AG09309 (cell line): ENCODE measurements around the gene PTPRG.

Experiments used
- DNase-seq: peaks from one replicate; pipeline ENCODE4 v3.0.0-alpha.2; 2010; ENCODE audit warnings: low read depth
- H3K4me3 ChIP-seq: 2 replicates; pipeline ENCODE4 v1.5.1; 2011; ENCODE audit warnings: mild to moderate bottlenecking, low read depth, low read length, moderate library complexity; ENCODE audit not compliant: control insufficient read depth
- TF ChIP-seq, protein P1 (sequence below): IDR thresholded peaks from 2 replicates; pipeline ENCODE4 v1.5.1; 2011; ENCODE audit warnings: mild to moderate bottlenecking, low read depth, low read length, inconsistent platforms; ENCODE audit not compliant: insufficient read depth, control insufficient read depth; ENCODE audit errors: missing control alignments

PTPRG gene

DNA sequence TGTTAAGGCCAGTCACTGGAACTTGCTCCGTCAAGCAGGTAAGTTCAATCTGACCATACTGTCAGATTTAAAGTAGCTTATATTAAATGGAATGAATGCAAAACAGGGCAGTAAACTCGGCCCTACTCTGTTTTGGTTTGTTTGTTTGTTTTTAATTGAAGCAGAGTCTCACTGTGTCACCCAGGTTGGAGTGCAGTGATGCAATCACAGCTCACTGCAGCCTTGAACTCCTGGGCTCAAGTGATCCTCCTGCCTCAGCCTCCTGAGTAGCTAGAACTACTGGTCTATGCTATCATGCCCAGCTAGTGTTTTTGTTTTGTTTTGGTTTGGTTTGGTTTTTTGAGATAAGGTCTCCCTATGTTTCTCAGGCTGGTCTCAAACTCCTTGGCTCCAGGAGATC, 507.0 kb downstream of the PTPRG start:
- DNase-seq: no peak
- TF ChIP-seq, protein P1, sequence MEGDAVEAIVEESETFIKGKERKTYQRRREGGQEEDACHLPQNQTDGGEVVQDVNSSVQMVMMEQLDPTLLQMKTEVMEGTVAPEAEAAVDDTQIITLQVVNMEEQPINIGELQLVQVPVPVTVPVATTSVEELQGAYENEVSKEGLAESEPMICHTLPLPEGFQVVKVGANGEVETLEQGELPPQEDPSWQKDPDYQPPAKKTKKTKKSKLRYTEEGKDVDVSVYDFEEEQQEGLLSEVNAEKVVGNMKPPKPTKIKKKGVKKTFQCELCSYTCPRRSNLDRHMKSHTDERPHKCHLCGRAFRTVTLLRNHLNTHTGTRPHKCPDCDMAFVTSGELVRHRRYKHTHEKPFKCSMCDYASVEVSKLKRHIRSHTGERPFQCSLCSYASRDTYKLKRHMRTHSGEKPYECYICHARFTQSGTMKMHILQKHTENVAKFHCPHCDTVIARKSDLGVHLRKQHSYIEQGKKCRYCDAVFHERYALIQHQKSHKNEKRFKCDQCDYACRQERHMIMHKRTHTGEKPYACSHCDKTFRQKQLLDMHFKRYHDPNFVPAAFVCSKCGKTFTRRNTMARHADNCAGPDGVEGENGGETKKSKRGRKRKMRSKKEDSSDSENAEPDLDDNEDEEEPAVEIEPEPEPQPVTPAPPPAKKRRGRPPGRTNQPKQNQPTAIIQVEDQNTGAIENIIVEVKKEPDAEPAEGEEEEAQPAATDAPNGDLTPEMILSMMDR: no peak
- H3K4me3 ChIP-seq: no peak overlapping the region

DNA sequence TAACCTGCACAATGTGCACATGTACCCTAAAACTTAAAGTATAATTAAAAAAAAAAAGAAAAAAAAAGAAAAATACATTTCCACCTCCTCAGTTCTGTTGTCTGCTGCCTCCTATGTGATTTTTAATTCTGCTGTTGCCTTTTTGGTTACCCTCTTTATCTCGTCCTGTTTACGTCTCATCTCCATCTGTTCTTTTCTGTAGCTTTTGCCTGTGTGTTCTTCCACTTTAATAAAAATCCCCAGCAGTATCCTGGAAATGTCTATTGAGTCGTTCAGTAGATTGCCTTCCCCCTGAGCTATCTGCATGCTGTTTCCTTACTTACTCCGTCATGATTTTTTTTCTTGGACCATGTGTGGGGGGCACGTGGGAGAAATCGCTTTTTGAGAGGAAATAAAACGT, 509.5 kb downstream of the PTPRG start:
- H3K4me3 ChIP-seq: no peak overlapping the region
- no peak for DNase-seq
- TF ChIP-seq, protein P1: no peak

DNA sequence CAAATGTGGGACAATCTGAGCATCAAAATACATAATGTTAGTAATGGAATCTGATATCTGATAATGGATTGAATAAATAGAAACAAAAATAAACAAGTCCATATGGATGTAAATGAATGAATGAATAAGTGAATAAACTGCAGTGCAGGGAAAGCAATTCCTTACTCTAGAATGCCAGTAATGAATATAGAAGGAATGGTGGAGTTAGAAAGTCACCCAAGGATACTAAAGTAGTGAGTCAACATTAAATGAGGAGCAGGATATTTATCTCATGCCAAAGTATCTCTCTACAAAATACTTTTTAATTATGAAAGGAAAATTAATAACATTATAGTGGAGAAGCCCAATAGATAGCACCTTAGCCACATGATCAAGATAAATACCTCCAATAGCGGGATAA, 511.7 kb downstream of the PTPRG start:
- TF ChIP-seq, protein P1: no peak
- DNase-seq: no peak
- no peak overlapping the region for H3K4me3 ChIP-seq

DNA sequence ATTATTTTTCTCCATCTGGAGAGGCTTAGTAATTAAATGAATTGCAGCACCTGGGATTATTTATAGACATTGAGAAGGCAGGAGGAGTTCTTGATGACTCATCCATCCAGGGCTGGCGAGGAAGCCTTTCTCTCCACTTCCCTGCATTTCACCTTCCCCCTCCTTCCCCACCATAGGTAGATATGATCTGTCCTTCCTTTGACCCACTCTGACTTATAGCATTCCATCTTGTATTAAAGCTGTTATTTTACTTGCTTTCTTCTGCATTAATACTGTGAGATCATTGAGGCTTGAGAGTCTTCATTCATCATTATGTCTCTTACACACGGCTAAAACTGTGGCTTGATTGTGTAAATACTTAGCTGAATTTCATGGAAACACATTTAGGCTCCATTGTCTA, 523.2 kb downstream of the PTPRG start:
- DNase-seq: no peak
- TF ChIP-seq, protein P1: no peak
- no peak overlapping the region for H3K4me3 ChIP-seq

DNA sequence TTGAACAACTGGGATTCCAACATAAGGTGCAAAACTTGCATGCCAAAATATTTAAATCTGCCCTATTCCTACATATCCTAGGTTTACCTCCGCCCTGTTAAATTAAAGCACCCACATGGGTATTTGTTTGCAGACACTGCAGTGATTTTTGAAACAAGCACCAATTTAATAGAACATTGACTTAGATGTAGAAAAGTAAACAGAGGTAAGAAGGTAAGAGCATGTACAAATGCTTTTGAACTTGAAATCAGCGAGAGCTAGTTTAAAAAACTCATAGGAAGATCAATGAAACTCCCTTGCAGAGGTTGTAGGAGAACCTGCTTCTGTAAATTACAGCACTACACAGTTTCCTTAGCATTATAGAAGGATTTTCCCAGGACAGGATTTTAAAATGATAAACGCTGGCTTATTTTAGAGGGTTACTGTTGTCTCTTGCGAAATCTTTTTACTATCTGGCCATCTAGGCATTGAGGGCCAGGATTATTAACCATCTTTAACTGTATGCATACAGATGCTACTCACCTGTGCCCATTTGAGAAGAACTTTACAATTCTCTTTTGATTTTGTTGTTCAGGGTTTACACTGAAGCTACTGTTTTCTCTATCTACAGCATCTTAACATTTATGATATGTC, 527.2 kb downstream of the PTPRG start:
- no peak overlapping the region for H3K4me3 ChIP-seq
- TF ChIP-seq, protein P1: no peak
- no peak for DNase-seq

DNA sequence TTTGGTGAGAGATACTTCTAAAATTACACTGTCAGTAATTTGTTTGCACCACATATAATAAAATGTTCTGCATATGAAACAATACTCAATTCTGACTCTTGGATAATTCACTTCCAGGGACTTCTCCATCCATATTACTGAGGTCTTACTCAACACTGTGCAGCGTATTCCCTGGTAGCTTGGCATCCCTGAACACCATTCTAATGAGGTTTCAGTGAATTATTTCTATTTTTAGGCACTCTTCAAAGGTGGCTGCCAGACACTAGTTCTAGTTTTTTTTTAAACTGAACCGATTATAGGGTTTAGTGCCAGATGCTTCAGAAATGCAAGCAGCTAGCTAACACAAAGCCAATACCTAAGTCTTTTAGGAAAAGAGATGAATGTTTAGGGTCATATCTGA, 528.7 kb downstream of the PTPRG start:
- TF ChIP-seq, protein P1: no peak
- DNase-seq: no peak
- no peak overlapping the region for H3K4me3 ChIP-seq

DNA sequence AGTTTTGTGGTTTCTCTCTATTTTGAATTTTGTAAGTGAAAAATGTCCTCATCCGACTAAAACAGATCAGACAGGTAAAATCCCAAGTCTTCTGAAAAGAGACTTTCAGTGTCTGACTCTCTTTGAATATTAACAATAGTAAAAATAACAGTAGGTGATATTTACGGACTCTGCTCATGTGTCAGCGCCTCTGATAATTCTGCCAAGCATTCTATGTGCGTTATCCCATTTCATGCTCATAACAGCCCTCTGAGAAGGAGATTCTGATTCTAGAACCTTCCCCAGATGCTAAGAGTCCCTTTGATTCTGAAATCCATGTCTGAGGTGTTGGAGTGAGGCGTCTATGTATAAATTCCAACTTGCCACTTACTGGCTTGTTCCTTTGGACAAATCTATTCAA, 529.1 kb downstream of the PTPRG start:
- TF ChIP-seq, protein P1: no peak
- DNase-seq: no peak
- H3K4me3 ChIP-seq: no peak overlapping the region
